Progenitor cell of endocrine pancreas (in vitro differentiated cells): Measurements from ENCODE around the gene IL1RAPL2. TPM values are rescaled to one million over a fixed set of nuclear protein-coding genes. Genes with fewer than 3 reads are reported as not detected.

Experiments used
- DNase-seq: peaks from one replicate; pipeline ENCODE4 v3.0.0; 2021; ENCODE audit warnings: low spot score; ENCODE audit not compliant: unreplicated experiment
- H3K27ac Mint-ChIP-seq: 2 replicates; pipeline ENCODE4 v1.8.0; 2021; ENCODE audit warnings: mild to moderate bottlenecking, moderate library complexity, mixed read lengths
- H3K27me3 Mint-ChIP-seq: 2 replicates; pipeline ENCODE4 v1.8.0; 2021; ENCODE audit warnings: mixed read lengths
- H3K36me3 Mint-ChIP-seq: 2 replicates; pipeline ENCODE4 v1.8.0; 2022; ENCODE audit warnings: mixed read lengths; ENCODE audit not compliant: insufficient read depth
- H3K4me1 Mint-ChIP-seq: 2 replicates; pipeline ENCODE4 v1.8.0; 2021; ENCODE audit warnings: low read depth, mixed read lengths
- H3K4me3 Mint-ChIP-seq: 2 replicates; pipeline ENCODE4 v1.8.0; 2021; ENCODE audit warnings: low read depth, mild to moderate bottlenecking, moderate library complexity, mixed read lengths
- H3K9me3 Mint-ChIP-seq: 2 replicates; pipeline ENCODE4 v1.8.0; 2021; ENCODE audit warnings: low read depth, mixed read lengths
- CTCF ChIP-seq: fragments of 200-600 bp; sonication (generic); IDR thresholded peaks from one replicate; pipeline ENCODE4 v1.5.0; 2021; ENCODE audit warnings: antibody characterized with exemption, mild to moderate bottlenecking; ENCODE audit not compliant: unreplicated experiment
- total RNA-seq: library from RNA; stranded (reverse); gene quantifications from 2 replicates; pipeline ENCODE4 v1.2.1, GENCODE V29; 2021

Gene IL1RAPL2
- total RNA-seq, 1 donor from 2014 or later: 0.91 TPM

DNA sequence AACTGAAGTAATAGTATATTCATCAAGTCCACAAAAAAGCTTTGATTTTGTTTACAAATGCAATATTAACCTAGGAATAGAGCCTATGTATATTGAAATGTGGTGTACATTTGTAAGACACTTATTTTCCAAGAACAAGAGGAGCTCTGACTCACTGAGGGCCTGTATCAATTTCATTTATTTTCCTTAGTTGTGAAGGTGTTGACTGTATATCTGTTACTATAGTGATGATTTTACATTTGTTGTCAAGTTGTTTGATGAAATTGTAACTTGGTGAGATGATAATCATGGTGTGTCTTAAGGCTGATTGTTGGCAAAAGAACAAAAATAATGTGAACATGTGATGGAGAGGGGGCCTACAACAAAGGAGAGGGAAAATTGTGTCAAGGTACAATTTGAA, 929.4 kb downstream of the IL1RAPL2 start:
- Mint-ChIP-seq H3K9me3 (peaks cover 22% of the 10 kb centered on the region), H3K27ac (no peak overlapping the region), H3K36me3 (peaks cover 2% of the 10 kb centered on the region), H3K27me3 (no peaks in the 10 kb centered on the region), H3K4me1 (no peaks in the 10 kb centered on the region), H3K4me3 (no peak overlapping the region)
- no peak for DNase-seq
- no peak for TF ChIP-seq CTCF

DNA sequence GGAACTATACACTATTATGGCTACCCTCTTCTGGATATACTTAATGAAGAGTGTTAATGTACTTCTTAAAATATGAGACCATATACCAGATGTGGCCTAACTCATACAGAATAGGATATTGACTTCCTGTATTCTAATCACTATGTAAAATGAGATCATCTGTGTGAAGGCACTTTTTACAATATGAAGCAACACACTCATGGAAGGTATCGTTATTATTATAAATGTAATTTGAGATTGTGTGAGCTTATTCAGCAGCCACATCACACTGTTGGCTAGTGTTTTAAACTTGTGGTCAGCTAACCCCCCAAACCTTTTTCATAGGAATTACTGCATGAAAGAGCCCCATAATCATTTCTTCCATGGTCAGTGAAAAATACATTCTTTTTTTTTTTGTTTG, 936.3 kb downstream of the IL1RAPL2 start:
- no peak for TF ChIP-seq CTCF
- H3K27ac Mint-ChIP-seq: no peak overlapping the region
- DNase-seq: no peak
- H3K9me3 Mint-ChIP-seq: peaks cover 36% of the 10 kb centered on the region
- H3K36me3 Mint-ChIP-seq: peaks cover 2% of the 10 kb centered on the region
- H3K4me3 Mint-ChIP-seq: no peak overlapping the region
- H3K4me1 Mint-ChIP-seq: no peaks in the 10 kb centered on the region
- no peaks in the 10 kb centered on the region for H3K27me3 Mint-ChIP-seq

DNA sequence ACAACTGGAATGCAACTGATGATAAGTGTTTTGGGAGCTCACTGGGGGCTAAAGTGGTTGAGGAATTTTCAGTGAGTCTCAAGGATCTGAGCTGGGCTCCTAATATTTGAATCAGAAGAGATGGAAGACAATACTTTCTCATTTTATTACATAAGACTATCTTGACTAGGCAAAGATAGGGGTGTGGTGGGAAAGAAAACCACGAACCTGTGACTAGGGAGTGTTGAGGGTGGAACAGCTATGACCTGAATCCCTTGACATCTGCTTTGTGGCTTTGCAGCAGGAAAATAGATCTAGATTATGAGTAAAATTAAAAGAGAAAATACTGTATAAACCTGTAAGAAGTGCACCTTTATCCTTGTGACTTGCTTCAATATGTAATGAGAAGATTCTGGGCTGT, 949.6 kb downstream of the IL1RAPL2 start:
- Mint-ChIP-seq H3K9me3 (peaks cover 28% of the 10 kb centered on the region), H3K36me3 (no peaks in the 10 kb centered on the region), H3K27ac (no peak overlapping the region), H3K4me3 (no peak overlapping the region), H3K4me1 (no peaks in the 10 kb centered on the region), H3K27me3 (no peaks in the 10 kb centered on the region)
- no peak for TF ChIP-seq CTCF
- no peak for DNase-seq

- Mint-ChIP-seq H3K36me3 (no peaks in the 10 kb centered on the region), H3K4me1 (no peaks in the 10 kb centered on the region), H3K27me3 (no peaks in the 10 kb centered on the region), H3K9me3 (peaks cover 30% of the 10 kb centered on the region), H3K27ac (no peak overlapping the region), H3K4me3 (no peak overlapping the region)
- no peak for DNase-seq
- no peak for TF ChIP-seq CTCF
Observed at GRCh38 chrX:105526431-105526830, 960.4 kb downstream of the IL1RAPL2 start.

- no peak overlapping the region for H3K4me3 Mint-ChIP-seq
- H3K27ac Mint-ChIP-seq: no peak overlapping the region
- DNase-seq: no peak
- H3K27me3 Mint-ChIP-seq: no peaks in the 10 kb centered on the region
- H3K9me3 Mint-ChIP-seq: peaks cover 37% of the 10 kb centered on the region
- no peak for TF ChIP-seq CTCF
- H3K4me1 Mint-ChIP-seq: no peaks in the 10 kb centered on the region
- no peaks in the 10 kb centered on the region for H3K36me3 Mint-ChIP-seq
Observed at GRCh38 chrX:105527759-105528158, 961.8 kb downstream of the IL1RAPL2 start.

DNA sequence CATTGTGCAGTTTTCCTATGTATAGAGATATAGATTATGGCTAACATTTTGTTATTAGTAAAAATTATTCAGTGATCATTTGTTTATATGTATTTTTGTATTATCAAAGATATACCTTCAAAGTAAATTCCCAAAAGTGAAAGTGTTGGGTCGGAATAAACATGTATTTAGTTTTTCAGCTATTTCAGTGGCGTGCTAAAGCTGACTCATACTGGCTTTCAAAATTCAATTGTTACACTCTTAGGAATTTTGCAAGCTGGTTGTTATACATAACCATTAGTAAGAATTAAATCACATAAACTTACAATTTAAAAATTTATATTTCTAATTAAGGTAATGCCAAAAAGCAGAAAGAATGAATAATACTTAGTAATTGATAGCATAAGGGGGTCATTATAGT, 968.0 kb downstream of the IL1RAPL2 start:
- H3K27ac Mint-ChIP-seq: no peak overlapping the region
- peaks cover 36% of the 10 kb centered on the region for H3K9me3 Mint-ChIP-seq
- no peak for DNase-seq
- TF ChIP-seq CTCF: no peak
- H3K4me1 Mint-ChIP-seq: no peaks in the 10 kb centered on the region
- H3K4me3 Mint-ChIP-seq: no peak overlapping the region
- no peaks in the 10 kb centered on the region for H3K36me3 Mint-ChIP-seq
- H3K27me3 Mint-ChIP-seq: no peaks in the 10 kb centered on the region
